GM21423 (cell line): ENCODE data around the gene OPA3.
"Not testable (repeated sequence)": the region's sequence is repeated elsewhere in the genome, so short reads cannot be mapped to it uniquely, and the experiment has no call there.

Experiments used
- ATAC-seq: cut with Tn5 transposase; IDR thresholded peaks from one replicate; pipeline ENCODE4 v1.9.1; 2021; ENCODE audit warnings: mild to moderate bottlenecking, moderate library complexity; ENCODE audit not compliant: unreplicated experiment

Gene OPA3

DNA sequence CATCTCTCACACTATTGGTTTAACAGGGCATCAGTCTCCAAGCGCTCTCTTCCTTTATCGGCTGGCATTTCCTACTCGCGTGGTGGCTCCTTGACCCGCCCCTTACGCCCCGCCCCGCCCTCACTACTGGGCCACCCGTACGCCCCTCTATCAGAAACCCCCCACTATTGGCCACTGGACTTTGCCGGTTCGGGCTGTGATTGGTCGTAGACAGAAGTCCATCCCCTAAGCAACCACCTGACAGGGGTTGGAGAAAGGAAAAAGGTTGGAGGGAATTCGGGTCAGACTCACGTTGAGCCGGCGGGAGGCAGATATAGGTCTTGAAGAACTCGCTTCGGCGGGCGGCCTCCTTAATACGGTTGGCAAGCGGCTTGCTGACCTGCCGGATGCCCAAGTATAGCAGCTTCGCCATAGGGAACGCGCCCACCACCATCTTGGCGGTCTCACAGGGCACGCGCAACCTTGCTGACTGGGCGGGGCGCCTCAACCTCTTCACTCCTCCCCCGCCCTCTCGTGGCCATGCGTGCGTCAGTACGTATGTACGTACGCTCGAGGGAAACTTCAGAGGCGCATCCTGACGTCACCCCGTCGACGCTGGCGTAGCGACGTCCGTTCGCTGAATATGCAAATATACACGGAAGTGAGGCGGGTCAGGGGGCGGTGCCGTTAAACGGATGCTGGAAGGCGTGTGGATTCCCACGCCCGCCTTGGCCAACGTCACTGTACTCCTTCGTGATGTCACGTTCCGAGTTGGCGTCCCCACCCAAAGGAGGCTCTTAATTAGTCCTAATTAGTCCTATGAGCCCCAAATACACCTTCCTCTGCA lies at the start of gene OPA3:
Gene OPA3, minus strand, starts transcription at position 471 of the 826 bp plus-strand sequence. Its CDS starts 38 bp downstream, at position 433.
- peak; percentile 87 for ATAC-seq

- no peak for ATAC-seq
Observed at GRCh38 chr19:45632468-45633196, 48.0 kb upstream of the OPA3 start.

GRCh38 chr19:45630463-45630862 lies 45.9 kb upstream of the OPA3 start:
- no peak for ATAC-seq

GRCh38 chr19:45629704-45630103 lies 45.1 kb upstream of the OPA3 start:
- no peak for ATAC-seq

- ATAC-seq, result not testable (repeated sequence)
Observed at GRCh38 chr19:45628219-45628618, 43.6 kb upstream of the OPA3 start.

- ATAC-seq, result no peak
Observed at GRCh38 chr19:45623984-45624383, 39.4 kb upstream of the OPA3 start.

GRCh38 chr19:45621976-45622503 lies 37.4 kb upstream of the OPA3 start:
- ATAC-seq, result no peak

DNA sequence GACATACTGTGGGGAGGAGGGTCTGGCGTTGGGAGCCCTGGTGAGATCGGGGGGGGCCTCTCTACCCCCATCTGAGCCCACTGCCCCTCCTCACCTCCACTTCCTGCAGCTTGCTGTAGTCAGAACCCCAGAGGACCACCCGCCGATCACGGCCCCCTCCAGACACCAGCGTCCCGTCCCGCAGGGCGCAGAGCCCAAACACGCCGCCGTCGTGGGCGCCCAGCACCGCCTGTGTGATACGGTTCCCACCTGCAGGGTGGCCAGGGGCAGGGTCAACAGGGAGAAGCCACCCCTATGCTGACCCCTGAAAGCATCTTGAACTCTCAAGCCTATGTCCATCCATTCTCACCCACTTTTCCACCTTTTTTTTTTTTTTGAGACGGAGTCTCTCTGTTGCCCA lies 36.8 kb upstream of the OPA3 start:
- ATAC-seq, result no peak

GRCh38 chr19:45616704-45617017 lies 32.1 kb upstream of the OPA3 start:
- no peak for ATAC-seq

DNA sequence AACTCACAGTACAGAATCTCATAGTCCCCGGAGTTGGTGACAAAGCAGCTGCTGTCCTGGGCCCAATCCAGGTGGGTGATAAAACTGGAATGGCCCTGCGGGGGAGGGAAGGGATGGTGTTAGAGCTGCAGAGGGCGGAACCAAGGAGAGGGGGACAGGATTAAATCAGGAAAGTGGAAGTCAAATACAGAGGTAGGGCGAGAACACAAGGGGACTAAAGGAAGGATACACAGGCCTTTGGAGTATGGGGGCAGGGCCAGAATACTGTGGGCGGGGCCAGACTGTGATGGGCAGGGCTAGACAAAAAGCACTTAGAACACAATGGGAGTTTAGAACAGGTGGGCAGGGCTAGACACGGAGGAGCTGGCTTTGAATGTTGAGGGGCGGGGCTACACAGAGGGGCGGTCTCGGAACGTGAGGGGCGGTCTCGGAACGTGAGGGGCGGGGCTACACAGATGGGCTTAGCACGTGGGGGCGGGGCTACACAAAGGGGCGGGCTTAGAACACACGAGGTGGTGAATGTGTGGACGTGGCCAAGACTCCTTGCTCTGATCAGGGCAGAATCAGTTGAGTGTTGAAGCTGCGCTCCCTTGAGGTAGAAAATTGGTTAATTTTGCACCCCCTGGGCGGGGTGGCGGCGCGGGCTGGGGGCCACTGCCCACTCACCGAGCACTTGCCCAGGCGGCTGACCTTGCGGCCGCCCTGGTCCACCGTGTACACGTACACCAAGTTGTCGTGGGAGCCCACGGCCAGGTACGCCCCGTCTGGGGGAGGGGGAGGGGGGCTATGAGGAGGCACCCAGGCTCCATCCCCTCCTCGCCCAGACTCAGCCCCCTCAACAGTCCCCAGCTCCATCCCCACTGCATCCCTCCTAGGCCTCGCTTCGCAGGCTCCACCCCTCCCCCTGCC lies 31.4 kb upstream of the OPA3 start:
- no peak for ATAC-seq

GRCh38 chr19:45615056-45615455 lies 30.5 kb upstream of the OPA3 start:
- not testable (repeated sequence) for ATAC-seq

GRCh38 chr19:45613926-45614725 lies 29.5 kb upstream of the OPA3 start:
- ATAC-seq, result peak; percentile 59

GRCh38 chr19:45608948-45609347 lies 24.3 kb upstream of the OPA3 start:
- ATAC-seq, result no peak

DNA sequence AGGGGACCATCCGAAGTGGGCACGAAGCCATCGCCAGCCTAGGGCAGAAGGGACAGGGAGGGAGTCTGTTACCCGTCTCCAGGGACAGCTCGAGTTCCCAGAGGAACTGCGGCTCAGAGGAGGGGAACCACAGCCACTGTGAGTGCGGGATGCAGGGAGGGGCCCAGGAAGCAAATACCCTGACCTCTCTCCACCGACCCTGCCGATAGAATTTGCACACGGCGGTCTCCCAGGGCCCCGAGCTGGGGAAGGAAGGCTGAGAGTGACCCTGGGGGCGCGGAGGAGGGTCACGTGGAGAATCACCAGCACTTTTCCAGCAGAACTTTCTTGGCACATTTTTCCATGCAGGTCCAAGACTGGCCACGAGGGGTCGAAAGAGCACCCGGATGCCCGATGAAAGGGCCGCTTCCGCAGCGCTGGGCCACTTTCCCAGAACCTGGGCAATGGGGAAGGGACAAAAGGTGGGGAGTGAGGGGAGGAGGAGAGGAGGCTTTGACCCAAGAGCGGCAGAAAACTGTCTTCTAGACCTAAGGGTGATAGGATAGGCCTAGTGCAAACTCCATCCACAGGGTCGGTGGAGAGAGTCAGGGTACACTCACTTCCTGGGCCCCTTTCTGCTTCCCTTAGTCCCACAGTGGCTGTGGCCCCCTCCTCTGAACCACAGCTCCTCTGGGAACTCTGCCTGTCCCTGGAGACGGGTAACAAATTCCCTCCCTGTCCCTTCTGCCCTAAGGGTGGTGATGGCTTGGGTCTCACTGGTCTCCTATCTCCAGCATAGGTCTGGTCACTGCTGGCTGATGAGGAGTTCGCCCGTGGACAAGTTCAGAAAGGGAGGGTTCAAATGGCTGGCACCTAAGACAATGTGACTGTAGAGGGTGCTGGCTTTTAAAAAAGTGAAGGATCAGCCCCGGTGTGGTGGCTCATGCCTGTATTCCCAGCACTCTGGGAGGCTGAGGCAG lies 22.7 kb upstream of the OPA3 start:
- ATAC-seq, result no peak

- ATAC-seq, result no peak
Observed at GRCh38 chr19:45601524-45602374, 17.1 kb upstream of the OPA3 start, which contains the start of gene GPR4. Gene GPR4, minus strand, starts transcription at chr19:45602212. Its CDS starts 10,346 bp downstream, at chr19:45591866.

GRCh38 chr19:45601115-45601514 lies 16.5 kb upstream of the OPA3 start:
- ATAC-seq, result no peak

DNA sequence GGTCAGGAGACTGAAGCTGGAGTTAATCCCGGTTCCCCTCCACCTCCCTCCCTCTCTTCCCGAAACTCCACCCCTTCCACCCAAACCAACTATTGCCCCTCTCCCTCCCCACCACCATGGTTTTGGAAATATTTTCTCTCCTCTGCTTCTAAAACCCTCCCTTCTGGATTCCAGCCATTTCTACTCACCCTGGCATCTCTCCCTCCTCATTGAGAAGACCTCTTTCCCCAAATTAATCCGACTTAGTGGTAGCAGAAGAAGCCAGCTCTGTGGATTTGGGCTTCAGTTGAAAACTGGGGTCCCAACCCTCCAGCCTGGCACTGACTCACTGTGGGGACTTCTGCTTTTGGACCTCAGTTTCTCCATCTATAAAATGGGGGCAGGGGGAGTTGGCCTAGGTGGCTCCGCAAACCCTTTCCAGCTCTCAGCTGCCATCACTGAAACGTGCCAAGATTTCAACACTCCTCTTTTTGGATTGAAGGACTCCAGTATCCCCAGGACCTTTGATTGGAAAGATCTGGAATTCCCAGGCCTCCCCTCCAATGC lies 15.8 kb upstream of the OPA3 start:
- no peak for ATAC-seq

- ATAC-seq, result no peak
Observed at GRCh38 chr19:45599286-45599685, 14.7 kb upstream of the OPA3 start.
